ENCODE results near the gene DSCAM.

DNA sequence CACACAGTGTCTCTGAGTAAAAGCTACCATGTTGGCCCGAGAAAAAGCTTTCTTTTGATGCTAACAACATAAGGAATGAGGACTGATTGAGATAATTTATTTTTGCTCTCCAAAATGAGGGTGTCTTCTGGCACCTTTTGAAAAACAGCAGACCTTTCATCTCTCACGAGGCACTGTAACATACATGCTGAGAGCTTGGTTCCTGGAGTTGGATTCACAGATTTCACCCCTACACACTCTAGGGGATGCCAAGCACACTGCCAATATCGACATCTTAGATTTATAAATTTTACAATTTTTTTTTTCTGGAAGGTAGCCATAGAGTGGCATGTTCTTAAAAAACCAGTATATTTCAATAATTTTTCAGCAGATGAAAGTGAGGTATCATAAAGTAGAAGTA lies 408.3 kb downstream of the DSCAM start:
- TF ChIP-seq, protein P1, sequence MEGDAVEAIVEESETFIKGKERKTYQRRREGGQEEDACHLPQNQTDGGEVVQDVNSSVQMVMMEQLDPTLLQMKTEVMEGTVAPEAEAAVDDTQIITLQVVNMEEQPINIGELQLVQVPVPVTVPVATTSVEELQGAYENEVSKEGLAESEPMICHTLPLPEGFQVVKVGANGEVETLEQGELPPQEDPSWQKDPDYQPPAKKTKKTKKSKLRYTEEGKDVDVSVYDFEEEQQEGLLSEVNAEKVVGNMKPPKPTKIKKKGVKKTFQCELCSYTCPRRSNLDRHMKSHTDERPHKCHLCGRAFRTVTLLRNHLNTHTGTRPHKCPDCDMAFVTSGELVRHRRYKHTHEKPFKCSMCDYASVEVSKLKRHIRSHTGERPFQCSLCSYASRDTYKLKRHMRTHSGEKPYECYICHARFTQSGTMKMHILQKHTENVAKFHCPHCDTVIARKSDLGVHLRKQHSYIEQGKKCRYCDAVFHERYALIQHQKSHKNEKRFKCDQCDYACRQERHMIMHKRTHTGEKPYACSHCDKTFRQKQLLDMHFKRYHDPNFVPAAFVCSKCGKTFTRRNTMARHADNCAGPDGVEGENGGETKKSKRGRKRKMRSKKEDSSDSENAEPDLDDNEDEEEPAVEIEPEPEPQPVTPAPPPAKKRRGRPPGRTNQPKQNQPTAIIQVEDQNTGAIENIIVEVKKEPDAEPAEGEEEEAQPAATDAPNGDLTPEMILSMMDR (IDR thresholded peaks at IDR 0.05 in 2 of 3, conservative IDR thresholded peaks at IDR 0.05 in 1 of 3; ENCODE audit: borderline replicate concordance in 1 of 3, insufficient read depth in 1 of 3, low read depth in 2 of 3, low read length in 2 of 3): no peak
- TF ChIP-seq TCF7L2 (IDR thresholded peaks at IDR 0.05; ENCODE audit: borderline replicate concordance, extremely low read depth, insufficient read depth, insufficient read length) (no peak), POLR2A (IDR thresholded peaks at IDR 0.05; ENCODE audit: borderline replicate concordance, extremely low read depth, insufficient read depth, insufficient read length) (no peak), ZNF274 (IDR thresholded peaks at IDR 0.05; ENCODE audit: low read depth, low read length) (no peak), YY1 (IDR thresholded peaks at IDR 0.05; ENCODE audit: extremely low read depth, insufficient replicate concordance, low read depth, low read length) (no peak), POLR2AphosphoS5 (IDR thresholded peaks at IDR 0.05; ENCODE audit: low read depth, low read length) (no peak), EZH2 (IDR thresholded peaks at IDR 0.05) (no peak), JUND (IDR thresholded peaks at IDR 0.05) (no peak), EZH2phosphoT487 (IDR thresholded peaks at IDR 0.05; ENCODE audit: borderline replicate concordance) (no peak), ZFX (IDR thresholded peaks at IDR 0.05) (no peak)
- TF ChIP-seq, protein P2, sequence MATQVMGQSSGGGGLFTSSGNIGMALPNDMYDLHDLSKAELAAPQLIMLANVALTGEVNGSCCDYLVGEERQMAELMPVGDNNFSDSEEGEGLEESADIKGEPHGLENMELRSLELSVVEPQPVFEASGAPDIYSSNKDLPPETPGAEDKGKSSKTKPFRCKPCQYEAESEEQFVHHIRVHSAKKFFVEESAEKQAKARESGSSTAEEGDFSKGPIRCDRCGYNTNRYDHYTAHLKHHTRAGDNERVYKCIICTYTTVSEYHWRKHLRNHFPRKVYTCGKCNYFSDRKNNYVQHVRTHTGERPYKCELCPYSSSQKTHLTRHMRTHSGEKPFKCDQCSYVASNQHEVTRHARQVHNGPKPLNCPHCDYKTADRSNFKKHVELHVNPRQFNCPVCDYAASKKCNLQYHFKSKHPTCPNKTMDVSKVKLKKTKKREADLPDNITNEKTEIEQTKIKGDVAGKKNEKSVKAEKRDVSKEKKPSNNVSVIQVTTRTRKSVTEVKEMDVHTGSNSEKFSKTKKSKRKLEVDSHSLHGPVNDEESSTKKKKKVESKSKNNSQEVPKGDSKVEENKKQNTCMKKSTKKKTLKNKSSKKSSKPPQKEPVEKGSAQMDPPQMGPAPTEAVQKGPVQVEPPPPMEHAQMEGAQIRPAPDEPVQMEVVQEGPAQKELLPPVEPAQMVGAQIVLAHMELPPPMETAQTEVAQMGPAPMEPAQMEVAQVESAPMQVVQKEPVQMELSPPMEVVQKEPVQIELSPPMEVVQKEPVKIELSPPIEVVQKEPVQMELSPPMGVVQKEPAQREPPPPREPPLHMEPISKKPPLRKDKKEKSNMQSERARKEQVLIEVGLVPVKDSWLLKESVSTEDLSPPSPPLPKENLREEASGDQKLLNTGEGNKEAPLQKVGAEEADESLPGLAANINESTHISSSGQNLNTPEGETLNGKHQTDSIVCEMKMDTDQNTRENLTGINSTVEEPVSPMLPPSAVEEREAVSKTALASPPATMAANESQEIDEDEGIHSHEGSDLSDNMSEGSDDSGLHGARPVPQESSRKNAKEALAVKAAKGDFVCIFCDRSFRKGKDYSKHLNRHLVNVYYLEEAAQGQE (IDR thresholded peaks at IDR 0.05; ENCODE audit: low read depth): no peak
- TF ChIP-seq, protein P3, sequence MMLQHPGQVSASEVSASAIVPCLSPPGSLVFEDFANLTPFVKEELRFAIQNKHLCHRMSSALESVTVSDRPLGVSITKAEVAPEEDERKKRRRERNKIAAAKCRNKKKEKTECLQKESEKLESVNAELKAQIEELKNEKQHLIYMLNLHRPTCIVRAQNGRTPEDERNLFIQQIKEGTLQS (IDR thresholded peaks at IDR 0.05): no peak
- TF ChIP-seq, protein P4, sequence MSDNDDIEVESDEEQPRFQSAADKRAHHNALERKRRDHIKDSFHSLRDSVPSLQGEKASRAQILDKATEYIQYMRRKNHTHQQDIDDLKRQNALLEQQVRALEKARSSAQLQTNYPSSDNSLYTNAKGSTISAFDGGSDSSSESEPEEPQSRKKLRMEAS (IDR thresholded peaks at IDR 0.05): no peak

All from HCT116 (cell line).